ENCODE measurements around the gene PLEKHA8.

PLEKHA8 gene

DNA sequence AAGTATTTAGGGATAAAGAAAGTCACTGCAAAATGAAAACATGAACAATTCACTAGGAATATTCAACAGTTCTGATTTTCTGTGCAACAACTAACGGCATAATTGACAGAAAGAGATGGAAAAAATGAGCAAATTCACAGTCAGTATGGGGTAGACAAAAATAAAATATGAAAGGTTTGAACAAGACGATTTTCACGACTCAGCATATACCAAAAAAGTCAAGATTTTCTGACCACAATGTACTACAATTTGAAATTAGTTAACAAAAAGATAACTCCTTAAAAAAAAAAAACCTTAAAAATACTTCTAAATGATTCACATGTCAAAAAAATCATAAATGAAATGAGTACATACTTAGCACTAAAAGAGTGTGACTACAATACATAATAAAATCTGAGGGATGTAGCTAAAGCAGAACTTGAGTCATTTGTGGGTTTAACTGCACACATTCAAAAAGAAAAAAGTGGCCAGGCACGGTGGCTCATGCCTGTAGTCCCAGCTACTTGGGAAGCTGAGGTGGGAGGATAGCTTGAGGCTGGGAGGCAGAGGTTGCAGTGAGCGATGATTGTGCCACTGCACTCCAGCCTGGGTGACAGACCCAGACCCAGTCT is 84.0 kb downstream of the PLEKHA8 start:
- no peak for DNase-seq (ENCODE audit: low read depth)

DNA sequence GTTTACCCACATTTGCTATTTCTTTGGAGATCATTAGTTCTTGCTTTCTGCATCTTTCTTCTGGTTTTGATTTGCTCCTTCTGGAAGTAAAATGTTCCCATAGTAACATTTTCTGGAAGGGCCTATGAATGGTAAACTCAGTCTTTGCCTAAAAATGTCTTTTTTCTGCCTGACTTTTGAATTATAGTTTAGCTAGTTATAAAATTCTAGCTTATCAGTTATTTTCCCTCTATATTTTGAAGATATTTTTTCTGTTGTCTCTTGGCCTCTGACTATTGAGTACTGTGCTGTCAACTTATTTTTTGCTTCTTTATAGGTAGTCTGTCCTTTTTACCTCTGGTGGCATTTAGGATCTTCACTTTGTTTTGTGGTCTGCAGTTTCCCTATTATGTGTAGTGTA is 84.9 kb downstream of the PLEKHA8 start:
- no peak for DNase-seq (ENCODE audit: low read depth)

DNA sequence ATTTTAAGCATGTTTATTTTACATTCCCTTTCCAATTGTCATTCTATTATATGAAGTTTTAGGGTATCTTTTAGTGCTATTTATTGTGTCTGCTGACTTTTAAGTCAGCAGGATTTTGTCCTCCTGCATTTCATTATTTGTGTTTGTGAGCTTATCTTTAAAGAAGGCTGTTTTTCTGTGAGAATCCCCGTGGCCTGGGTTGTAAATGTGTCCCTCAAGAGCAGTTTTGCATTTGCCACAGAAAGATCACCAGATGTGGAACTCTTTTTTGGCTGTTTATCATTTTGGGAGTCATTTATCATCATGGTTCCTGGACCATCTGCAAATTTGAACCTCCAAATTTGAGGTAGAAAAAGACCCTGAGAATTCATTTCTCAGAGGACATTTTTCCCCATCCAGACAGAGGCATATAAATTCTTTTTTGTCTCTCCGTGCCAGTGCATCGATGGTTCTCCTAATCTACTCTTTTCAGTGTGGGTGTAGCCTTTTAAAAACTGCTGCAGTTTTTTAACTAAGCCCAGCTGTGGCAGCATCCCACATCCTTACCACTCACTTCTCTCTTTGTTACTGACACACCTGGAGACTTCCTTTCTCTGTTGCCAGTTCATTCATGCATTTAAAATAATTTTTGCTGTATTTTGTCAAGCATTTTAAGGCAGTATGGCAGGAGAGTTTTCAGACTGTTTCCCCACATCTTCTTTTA is 86.5 kb downstream of the PLEKHA8 start:
- DNase-seq (ENCODE audit: low read depth), result no peak

DNA sequence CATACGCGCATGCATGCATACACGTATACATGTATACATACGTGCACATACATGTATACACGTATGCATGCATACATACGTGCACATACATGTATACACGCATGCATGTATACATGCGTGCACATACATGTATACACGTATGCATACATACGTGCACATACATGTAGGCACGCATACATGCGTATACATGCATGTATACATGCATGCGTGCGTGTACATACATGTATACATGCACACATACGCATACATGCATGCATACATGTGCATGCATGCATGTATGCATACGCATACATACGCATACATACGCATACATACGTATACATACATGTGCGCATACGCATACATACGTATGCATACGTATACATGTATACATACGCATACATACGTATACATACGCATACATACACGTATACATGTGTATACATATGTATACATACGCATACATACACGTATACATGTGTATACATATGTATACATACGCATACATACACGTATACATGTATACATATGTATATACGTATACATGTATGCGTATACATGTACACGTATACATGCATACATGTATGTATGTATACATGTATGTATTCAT is 87.6 kb downstream of the PLEKHA8 start:
- DNase-seq (ENCODE audit: low read depth), result no peak

DNA sequence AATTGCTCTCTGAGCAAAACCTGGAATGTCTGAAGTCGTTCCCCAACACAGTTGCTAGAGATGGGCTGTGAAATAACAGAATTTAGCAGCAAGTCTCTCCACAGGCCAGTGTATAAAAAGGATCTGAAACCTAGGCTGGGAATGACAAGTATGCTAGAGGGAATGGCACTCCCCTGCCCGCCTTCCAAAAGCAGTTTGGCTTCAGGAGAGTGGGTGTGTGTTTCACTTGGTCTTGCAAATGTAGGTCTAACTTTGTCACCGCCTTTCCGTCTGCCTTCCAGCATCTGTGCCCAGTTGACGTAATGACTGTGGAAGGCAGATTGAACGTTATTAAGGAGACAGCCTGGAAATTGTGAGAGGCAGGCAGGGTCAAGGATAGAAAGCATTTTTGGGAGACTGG is 88.6 kb downstream of the PLEKHA8 start:
- DNase-seq (ENCODE audit: low read depth), result peak; percentile 43

DNA sequence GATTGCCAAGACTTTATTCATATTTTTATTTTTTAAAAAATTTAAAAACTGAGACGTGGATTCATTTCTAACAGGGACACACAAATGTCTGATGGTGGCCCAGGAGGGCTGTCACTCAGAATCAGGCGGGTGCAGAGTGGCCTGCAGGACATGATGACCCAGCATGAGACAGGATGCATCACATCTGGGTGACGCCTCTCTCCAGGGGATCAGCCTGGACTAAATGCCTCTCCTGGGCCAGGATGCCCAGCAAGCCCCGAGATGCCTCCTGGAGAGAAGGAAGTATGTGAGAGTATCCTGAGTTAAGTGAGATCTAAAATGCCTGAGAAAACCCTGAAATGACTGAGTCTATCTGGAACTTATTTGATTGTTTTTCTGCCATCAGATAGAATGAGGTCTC is 89.7 kb downstream of the PLEKHA8 start:
- no peak for DNase-seq (ENCODE audit: low read depth)

DNA sequence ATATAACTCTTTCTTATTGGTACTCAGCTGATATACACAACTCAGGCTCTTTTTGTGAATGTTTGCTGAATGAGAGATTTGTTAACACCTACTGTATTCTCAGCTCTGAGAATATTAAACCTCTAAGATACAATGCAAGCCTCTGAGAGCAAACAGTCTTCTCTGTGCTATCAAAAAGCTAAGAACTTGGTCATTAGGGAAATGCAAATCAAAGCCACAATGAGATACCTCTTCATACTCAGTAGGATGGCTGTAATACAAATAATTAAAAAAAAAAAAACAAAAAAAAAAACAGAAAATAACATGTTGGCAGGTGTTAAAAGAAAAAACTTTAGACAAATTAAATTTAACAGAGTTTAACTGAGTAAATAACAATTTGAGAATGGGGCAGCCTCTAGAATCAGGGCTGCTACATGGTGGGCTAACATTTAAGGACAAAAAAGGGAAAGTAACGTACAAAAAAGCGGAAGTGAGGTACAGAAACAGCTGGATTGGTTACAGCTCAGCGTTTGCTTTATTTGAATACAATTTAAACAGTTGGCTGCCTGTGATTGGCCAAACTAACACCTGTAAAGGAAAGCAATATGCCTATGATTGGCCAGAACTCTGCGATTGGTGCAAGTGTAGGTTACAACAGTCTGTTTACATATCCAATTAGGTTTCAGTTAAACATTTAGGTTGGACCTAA is 91.8 kb downstream of the PLEKHA8 start:
- DNase-seq (ENCODE audit: low read depth), result no peak

DNA sequence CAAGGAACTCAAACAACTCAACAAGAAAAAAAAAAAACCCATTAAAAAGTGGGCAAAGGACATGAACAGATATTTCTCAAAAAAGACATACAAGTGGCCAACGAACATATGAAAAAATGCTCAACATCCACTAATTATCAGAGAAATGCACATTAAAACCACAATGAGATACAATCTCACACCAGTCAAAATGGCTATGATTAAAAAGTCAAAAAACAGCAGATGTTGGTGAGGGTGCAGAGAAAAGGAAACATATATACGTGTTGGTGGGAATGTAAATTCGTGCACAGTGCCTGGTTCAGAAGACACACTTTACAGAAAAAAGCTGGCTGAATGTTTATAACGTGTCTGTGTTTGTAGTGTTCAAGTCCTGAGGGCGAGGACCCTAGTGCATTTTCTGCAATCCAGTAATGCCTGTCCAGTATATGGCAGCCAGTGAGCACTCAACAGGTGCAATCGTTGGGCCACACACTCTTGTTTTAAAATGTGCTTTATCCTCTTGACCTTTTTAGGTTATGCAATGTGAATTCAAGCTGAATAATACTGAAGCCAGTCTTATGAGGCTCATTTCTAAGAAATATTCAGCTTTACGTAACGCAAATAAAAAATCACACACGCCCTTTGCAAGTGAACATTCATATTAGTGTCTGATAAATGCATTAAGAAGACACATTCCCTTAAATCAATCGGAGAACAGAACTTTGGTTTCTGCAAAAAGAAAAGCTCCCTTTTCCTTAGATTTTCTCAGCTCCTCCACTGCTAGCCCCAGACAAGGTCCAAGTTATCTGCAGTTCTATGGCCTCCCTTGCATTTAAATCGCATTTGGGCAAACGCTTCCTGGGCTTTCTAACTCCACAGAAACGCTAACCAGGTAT is 105.8 kb downstream of the PLEKHA8 start:
- no peak for DNase-seq (ENCODE audit: low read depth)

DNA sequence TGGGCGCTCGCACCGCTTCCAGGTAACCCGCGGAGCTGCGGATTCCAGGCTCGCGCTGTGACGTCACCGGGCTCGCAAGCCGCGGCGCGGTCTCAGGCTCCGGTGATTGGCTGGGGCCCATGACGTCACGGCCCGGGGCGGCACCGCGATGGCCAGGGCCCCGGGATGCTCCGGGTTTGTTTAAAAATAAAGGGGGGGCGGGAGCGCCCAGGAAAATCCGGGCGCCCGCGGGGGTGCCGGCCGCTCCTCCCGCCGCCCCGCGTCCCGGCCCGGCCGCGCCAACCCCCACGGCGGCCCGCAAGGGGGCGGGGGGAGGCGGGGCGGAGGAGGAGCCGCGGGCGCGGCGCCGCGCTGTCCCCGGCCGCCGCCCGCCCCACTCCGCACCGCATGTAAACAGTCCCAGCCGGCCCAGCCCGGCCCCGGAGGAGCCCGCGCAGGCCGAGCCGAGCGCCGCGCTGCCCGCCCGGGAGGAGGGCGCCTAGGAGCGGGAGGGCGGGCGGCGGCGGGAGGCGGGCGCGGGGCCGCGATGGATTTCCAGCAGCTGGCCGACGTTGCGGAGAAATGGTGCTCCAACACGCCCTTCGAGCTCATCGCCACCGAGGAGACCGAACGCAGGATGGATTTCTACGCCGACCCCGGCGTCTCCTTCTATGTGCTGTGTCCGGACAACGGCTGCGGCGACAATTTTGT is 106.5 kb downstream of the PLEKHA8 start, which contains the start of gene MTURN:
Gene MTURN (plus strand): TSS at position 376 of the 690 bp plus-strand sequence. CDS start 151 bp downstream, at position 527.
- peak; percentile 72 for DNase-seq (ENCODE audit: low read depth)

DNA sequence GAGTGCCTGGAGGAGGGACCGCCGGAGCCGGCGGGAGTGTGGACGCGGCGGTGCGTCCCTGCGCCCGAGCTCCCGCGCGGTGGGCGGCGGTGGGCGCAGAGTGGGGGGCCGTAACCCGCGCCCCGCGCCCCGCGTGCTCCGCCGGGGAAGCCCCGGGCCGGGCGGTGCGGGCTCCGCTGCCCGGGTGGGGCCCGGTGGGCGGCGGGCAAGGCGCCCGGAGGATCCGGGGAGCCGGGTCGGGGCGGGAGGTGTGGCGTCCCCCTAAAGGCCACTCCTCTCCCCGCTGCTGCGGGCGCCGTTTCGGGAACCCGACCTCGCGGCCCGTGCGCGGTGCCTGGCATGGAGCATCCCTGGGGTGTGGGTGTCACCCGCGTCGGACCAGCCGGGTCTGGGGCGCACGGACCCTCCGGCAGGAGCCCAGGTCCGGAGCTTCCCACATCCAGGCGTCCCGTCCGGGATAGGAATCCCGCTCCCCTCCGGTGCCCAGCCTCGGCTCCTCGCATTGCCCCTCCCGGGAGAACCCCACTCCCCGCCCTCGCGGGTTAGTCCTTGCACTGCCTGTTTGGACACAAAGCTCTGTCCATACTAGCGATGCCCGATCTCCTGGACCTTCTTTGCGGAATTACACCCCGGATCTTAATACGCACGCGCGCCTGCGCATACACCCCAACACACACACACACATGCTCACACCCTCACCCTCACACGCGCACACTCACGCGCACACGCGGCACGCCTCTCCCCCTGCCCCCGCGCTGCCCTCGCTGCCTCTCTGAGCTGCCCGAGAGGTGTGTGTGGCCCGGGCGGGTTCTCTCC is 107.3 kb downstream of the PLEKHA8 start:
- no peak for DNase-seq (ENCODE audit: low read depth)

DNA sequence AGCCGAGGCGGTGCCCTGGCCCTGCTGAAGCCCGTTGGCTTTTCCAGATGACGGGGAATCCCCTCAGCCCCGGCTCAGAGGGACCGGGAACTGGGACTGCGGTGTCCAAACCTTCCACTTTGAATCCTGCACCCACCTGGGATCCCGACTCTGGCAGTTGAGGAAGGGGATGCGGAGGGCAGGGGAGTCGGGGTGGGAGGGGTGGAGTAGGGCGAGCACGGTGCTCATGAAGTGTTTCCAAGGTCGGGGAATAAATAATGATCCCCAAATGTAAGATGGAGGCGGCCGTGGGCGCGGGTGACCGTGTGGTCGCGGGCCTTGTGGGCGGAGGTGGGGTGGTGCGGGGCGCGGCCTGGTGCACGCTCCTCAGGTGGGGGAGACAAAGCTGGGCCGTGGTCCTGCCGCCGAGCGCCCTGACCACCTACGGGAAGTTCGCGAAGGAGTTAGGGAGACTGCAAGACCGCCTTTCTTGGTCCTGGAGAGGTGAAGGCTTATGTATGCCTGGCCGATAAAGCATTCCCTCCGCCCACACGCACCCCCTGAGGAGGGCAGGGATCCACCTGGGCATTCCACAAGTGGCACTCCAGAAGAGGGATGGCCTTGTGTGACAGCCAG is 108.0 kb downstream of the PLEKHA8 start:
- DNase-seq (ENCODE audit: low read depth), result no peak

DNA sequence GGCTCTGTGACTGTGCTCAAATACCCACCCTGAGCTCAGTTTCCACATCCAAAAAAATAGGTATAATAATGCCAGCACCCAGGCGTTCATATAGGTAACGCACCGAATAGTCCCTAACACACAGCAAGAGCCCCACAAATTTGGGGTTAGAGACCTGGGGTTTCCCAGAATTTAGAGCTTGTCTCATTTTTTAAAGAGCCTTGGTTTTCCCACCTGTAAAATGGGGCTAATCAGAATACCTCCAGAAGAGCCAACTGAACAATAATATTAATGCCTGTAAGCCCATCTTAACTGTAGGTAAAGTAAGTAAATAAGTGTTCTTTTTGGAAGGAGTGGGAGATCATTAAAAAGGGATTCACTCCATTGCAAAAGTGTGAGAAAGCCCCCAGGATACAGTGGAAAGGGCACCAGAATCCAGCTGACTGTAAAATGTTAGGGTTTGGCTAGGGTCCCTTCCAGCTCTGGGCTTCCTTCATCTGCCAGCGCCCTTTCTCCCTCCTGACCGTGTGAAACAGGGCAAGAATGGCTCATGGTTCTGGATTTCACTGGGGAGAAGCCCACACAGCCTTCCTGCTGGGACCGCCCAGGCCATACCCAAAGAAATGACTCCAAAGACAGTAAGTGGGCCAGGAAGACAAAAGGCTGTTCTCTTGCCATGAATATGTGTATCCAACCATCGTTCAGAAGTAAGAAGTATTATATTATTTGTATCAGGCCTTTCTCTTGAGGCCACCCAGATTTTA is 108.7 kb downstream of the PLEKHA8 start:
- DNase-seq (ENCODE audit: low read depth), result no peak

DNA sequence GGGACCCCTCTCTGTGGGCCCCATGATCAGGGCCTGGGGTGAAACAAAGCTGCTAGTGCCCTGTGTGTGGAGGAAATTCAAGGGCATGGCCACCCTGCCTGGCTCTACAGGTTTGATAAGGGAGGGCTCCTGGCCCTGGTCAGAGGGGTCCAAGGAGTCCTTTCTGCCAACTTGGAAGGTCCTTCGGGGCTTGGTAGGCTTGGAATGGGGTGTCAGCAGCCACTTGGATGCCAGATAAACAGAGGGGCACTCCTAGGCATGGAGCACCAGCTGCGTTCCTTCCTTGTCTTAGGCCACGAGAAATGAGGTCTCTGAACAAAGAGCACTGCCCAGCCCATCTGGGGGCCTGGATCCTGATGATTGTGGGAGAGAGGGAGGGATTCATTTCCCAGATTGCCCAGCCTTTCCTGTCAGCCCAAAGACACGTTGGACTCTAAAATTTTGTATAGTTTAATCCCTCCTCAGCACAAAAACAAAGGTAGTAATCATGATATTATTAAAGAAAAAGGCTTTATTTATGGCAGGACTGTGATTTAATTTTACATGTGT is 111.7 kb downstream of the PLEKHA8 start:
- no peak for DNase-seq (ENCODE audit: low read depth)

DNA sequence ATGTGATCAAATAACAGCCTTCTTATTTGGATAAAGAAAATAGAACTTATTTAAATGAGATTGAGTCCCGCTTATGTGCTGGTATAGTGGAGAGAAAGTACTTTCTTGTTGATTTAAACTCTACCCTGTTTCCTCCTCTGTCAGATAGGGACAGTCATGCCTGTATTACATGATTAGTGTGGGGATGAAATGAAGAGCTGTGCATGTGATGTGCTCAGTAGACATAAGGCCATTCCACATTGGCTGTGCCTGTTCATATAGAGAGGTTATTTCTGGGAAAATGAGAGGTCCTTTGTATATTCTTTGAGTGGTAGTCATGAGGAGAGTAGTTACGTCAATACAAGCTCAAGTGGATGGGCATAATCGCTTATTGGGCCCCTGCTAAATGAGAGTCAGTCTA is 112.2 kb downstream of the PLEKHA8 start:
- no peak for DNase-seq (ENCODE audit: low read depth)

DNA sequence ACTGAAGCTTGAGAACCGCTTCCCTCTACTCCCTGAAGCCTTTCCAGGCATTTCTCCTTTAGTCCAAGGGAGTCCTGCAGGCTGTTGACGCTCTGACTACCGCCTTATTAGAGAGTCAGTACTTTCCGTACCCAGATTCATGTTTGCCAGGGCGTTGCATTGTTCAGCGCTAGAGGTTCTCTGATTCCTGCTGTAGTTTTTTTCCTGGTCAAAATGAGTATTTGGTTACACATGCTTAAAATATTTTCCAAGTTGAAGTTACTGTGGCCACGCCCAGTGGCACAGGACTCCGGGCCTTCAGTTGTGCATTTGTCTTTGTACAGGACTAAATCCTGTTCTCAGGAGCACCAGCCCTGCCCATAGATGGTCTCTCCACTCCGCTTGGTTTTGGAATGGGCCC is 114.5 kb downstream of the PLEKHA8 start:
- no peak for DNase-seq (ENCODE audit: low read depth)

DNA sequence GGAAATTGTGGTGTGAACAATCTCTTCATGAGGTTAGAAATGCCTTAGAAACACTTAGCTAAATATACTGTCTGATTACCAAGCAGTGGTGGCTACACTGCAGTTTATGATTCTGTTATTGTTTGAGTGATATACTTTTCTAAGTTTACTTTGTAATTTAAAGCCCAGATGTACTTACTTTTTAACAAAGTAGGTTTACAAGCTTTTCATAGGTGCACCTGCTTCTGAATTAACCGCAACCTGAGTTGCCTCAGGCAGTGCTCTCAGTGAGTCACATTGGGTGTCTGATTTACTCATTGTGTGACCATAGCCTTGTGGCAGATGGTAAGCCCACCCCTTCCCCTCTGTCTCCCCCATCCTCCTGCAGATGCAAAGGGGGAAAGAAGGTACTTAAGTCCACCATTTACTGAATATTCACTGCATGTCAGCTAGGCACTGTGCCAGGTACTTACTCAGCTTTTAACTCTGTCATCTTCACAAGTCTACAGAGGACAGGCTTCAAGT is 115.6 kb downstream of the PLEKHA8 start:
- no peak for DNase-seq (ENCODE audit: low read depth)

DNA sequence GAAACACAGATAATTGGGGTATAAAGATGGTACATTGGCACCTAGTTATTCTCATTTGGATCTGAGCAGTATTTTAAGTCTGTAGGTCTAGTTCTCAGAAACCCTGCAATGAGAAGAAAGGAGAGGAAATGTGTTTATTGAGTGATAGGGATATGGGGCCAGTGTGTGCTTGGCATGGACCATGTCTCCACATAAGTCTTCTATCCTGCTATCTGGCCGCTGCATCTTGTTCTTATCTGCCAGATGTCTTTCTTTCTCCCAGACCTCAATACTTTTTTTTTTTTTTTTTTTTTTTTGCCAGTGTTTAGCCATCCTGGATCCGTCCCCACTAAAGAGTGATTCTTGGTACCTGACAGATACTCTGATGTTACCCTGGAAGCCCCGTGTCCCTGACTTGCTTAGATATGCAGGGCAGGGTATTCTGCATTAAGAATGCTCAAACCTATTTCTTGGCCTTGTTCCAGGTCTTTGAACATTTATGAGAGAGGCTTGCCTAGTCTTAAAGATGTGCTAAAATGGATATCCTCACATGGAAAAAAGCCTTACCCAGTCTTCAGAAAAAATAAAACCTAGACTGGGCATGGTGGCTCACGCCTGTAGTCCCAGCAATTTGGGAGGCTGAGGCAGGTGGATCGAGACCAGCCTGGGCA is 116.6 kb downstream of the PLEKHA8 start:
- no peak for DNase-seq (ENCODE audit: low read depth)

DNA sequence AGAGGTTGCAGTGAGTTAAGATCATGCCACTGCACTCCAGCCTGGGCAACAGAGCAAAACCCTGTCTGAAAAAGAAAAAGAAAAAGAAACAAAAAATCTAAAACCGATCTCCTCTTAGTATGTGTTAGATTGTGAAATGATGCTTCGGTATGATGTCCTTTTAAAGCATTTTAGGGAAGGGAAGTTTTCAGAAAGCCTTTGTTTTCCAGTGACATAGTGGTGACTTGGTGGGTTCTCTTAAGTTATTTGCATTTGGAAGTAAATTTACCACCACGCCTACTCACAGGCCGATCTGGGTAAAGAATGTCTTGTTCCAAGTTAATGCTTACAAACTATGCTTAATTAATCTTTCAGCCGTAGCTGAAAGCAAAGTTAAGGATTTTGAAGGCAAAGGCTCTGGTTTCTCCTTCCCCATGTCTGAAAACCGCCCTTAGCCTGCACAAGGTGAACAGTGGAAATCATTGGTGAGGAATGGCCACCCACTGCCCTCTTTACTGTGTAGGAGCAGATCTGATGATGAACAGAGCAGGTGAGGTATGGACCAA is 117.3 kb downstream of the PLEKHA8 start:
- no peak for DNase-seq (ENCODE audit: low read depth)

Measured in stromal cell of bone marrow (primary cell).